HG03064 (cell line): ENCODE data around the gene SWAP70.
"Not testable (repeated sequence)": the region's sequence is repeated elsewhere in the genome, so short reads cannot be mapped to it uniquely, and the experiment has no call there.

Source experiments
- ATAC-seq: cut with Tn5 transposase; IDR thresholded peaks from one replicate; pipeline ENCODE4 v1.9.1; 2021; ENCODE audit warnings: low read depth; ENCODE audit not compliant: unreplicated experiment

The SWAP70 gene

DNA sequence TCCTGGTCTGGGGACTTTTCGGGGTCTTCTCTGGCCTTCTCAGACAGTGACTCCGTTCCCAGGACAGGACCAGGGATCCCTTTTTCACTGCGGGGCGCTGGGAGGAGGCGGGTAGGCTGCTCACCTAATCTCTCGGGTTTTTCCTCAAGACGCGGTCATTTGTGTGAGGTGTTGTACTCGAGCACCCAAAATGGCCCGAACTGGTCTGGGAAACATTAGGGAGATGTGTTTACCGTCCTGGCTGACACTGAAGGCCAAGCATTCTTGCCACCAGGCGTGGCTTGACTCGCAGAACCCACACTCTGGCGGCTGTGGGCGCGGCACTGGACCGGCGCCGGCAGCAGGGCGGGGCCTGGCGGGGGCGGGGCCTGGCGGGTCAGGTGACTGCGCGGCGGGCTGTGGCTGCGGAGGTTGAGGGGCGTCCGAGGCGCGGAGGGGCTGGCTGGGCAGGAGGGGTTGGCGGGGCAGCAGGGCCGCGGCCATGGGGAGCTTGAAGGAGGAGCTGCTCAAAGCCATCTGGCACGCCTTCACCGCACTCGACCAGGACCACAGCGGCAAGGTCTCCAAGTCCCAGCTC, at the start of gene SWAP70:
TSS of gene SWAP70 (plus strand) at position 379 of the 577 bp plus-strand sequence. CDS start at position 482, 103 bp downstream.
- peak; percentile 86 for ATAC-seq

DNA sequence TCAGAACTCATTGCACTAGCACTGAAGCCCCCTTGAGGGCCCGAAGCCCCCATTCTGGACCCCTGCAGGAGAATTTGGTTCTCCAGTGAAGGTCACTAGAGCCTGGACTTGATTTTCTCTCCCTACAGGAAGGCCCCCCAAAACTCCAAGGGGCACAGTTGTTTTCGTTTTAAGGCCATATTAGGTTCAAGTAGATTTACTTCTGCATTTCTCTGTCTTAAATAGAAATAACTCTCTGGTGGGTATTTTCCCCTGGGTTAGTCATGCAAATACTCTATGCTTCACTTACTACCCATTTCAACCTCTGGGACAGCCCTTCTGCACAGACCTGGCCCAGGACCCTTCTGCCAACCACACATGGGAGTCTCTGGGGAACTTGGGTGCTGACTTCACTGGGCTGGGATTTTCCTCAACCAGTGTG, 48.8 kb upstream of the SWAP70 start:
- peak; percentile 52 for ATAC-seq

DNA sequence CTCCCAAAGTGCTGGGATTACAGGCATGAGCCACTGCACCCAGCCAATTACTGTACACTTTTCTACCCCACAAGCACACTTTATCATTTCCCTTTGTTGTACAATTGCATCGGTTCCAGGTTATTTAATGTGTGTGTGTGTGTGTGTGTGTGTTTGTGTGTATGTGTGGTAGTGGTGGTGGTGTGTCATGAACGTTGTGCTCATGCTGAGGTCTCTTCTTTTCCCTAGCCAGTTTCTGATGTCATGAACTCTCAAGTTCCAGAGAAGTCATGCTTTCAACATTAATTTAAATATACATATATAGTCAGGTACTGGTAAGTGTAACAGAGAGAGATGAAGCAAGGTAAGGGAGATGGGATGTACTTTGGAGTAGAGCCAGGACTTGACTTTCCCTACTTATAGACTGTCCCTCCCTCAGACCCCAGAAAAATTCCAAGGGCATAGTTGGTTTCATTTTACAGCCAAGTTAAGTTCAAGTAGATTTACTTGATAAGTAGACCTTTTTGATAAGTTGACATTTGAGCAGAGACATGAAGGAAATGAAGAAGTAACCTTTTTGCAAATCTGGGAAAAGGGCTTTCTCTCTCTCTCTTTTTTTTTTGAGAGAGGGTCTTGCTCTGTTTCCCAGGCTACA, 47.7 kb upstream of the SWAP70 start:
- ATAC-seq = no peak

DNA sequence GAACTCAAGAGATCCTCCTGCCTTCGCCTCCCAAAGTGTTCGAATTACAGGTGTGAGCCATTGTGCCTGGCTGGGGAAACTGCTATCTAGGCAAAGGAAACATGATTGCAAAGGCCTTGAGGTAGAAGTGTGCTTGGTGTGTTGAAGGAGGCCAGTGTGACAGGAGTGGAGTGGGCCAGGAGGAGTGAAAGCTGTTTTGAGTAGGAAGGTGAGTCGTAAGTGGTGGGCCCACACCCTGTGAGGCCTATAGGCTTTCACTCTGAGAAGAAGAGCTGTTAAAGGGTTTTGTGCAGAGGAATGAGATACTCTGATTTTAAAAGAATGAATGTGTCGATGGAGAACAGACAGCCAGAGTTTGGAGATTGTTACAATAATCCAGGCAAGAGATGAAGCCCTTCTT, 47.0 kb upstream of the SWAP70 start:
- ATAC-seq = no peak

DNA sequence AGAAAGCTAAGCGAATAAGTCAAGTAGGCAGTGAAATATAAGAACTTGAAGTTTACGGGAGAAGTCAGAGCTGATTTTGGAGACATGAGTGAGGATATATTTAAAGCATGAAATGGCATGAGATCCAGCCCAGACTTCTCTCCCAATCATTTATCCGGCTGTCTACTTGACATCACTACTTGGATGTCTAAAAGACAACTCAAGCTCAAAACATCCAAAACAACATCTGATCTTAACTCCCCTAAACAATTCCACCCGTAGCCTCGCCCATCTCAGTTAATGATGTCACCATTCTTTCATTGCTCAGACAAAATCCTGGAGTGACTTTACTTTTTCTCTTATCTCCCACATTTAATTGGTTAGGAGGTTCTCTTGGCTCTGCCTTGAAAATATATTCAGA, 45.9 kb upstream of the SWAP70 start:
- no peak for ATAC-seq

DNA sequence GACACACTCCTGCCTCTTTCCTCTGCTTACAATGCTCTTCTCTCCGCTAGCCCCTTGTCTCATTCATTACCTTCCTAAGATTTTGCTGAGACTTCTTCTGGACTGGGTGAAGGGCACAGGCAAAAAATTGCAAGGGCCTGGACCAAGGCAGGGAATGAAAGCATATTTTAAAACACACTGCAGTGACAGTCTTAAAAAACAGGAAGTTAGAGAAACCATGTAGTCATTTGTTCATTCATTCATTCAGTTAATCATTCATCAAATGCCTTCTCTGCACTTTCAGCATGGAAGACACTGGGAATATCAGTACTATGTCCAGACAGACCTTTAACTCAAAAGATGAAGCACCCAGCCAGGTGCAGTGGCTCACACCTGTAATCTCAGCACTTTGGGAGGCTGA, 44.9 kb upstream of the SWAP70 start:
- no peak for ATAC-seq

DNA sequence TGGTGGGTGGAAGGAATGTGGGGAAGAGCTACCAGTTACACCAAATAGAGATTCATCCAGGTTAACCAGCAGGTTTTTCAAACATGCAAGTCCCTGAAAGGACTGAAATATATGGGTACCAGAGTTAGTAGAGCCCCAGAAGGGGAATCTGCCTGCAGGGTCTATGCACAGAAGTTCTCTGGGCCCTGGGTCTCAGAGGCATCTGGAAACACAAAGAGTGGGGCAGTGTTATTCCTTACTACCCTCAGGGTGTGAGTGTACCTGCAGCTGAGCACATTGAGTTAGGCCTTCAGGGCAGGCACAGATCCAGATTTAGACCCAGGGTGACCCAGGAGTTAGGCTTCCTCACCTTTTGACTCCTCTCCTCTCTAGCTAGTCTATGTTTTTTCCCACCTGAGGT, 43.9 kb upstream of the SWAP70 start:
- ATAC-seq = no peak

DNA sequence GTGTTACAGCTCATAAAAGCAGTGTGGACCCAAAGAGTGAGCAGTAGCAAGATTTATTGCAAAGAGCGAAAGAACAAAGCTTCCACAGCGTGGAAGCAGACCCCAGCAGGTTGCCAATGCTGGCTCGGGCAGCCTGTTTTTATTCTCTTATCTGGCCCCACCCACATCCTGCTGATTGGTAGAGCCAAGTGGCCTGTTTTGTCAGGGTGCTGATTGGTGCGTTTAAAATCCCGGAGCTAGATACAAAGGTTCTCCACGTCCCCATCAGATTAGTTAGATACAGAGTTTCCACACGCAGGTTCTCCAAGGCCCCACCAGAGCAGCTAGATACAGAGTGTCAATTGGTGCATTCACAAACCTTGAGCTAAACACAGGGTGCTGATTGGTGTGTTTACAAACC, 41.5 kb upstream of the SWAP70 start:
- not testable (repeated sequence) for ATAC-seq

DNA sequence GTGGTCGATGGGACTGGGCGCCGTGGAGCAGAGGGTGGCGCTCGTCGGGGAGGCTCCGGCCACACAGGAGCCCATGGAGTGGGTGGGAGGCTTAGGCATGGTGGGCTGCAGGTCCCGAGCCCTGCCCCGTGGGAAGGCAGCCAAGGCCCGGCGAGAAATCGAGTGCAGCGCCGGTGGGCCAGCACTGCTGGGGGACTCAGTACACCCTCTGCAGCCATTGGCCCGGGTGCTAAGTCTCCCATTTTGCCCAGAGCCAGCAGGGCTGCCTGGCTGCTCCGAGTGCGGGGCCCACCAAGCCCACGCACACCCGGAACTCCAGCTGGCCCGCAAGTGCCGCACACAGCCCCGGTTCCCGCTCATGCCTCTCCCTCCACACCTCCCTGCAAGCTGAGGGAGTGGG, 40.8 kb upstream of the SWAP70 start:
- not testable (repeated sequence) for ATAC-seq

DNA sequence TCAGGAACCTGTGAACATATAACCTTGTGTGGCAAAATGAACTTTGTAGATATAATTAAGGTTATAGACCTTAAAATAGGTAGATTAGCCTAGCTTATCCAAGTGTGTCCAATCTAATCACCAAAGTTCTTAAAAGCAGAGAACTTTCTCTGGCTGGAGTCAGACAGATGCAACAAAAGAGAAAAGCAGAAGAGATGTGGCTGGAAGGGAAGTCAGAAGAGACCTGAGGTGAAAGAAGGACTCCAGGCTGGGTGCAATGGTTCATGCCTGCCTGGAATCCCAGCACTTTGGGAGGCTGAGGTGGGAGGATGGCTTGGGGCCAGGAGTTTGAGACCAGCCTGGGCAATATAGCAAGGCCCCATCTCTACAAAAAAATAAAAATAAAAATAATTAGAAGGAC, 39.4 kb upstream of the SWAP70 start:
- no peak for ATAC-seq

DNA sequence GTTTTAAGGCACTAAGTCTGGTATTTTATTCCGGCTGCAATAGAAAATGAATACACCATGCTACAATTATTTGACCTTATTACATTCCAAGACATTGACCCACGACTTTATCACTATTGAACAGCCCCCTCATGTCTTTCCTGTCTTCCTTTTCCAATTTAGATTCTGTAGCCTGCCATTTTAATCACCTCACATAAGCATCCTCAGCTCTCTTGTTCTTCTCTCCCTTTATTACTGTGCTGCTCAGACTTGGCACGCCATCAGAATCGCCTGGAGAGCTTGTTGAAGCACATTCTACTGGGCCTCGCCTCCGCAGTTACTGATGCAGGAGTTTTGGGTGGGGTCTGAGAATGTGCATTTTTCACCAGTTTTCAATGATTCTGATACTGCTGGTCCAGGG, 38.7 kb upstream of the SWAP70 start:
- ATAC-seq = no peak

DNA sequence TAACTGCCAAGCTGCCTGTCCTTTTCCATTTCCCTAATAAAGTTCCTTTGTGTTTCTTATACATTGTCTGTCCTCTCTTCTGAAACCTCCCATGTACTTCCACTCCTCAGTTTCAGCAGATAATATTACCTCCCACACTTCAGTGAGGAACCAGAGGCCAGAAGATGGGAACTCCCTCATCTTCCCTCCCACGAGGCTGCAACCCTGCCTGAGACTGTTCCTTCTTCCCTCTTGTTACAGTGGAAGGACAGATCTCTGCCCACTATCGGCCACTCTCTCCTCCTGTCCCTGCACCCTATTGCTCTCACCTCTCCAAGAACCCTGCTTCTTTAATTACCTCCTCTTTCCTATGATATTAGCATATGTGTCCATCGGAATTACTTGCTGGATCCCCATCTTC, 38.1 kb upstream of the SWAP70 start:
- ATAC-seq = no peak

DNA sequence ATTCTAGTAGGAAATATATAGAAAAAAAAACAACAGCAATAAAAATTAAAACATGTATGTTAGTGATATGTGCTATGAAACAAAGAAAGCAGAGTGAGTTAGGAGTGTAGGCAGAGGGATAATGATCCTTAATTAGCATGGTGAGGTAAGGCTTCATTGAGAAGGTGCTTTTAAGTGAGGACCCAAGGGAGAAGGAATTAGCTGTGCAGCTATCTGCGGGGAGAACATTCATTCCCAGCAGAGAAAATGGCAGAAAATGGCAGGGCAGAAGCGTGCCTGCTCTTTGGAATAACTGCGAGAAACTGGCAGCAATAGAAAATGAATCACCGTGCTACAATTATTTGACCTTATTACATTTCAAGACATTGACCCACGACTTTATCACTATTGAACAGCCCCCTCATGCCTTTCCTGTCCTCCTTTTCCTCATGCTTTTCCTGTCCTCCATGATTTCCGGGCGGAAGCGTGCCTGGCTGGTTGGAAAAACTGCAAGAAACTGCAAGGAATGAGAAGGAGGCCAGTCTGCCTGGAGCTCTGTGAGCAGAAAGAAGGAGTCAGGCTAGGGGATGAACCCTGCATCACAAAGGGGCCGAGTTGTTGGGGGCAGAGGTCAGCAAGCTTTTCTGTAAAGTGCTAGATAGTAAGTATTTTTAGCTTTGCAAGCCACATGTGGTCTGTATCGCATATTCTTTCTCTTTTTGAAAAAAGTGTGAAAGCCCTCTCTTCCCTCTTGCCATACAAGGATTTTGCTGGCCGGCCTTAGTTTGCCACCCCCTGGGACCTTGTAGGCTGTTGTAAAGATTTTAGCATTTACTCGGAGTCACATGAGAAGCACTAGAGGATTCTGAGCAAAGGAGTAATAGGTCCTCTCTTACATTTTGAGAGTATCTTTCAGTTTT, 37.1 kb upstream of the SWAP70 start:
- ATAC-seq = no peak

DNA sequence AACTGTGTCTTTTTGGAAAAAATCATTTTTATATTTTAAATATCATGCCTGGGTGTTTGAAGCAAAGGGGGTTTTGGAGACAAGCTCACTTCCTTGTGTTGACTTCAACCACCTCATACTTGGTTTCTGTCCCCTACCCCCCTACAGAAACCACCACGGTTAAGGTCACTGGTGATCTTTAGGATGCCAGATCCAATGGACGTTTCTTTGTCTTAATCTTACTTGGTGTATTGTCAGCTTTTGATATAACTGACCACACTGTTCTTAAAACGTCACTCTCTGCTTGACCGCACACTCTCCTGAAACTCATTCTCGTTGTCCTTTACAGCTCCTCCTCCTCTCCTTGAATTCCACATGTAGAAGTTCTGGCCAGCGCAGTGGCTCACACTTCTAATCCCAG, 34.8 kb upstream of the SWAP70 start:
- ATAC-seq = no peak

DNA sequence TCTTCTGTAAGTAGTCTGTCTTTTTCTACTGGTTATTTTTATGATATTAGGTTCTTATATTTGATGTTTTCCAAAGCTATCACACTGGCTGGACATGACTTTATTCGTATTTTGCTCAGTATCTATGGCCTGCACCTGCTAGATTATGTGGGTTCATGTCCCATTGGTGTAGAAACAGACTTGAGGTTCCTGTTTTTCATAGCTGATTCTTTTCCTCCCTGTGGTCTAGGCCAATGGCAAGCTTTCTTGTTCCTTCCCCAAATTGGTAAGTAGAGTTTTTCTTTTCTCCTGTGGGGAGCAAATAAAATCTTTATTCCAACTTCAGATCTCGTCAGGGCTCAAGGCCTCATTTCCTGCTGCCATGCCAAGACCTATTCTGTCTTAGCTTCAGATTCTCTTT, 30.2 kb upstream of the SWAP70 start:
- no peak for ATAC-seq

DNA sequence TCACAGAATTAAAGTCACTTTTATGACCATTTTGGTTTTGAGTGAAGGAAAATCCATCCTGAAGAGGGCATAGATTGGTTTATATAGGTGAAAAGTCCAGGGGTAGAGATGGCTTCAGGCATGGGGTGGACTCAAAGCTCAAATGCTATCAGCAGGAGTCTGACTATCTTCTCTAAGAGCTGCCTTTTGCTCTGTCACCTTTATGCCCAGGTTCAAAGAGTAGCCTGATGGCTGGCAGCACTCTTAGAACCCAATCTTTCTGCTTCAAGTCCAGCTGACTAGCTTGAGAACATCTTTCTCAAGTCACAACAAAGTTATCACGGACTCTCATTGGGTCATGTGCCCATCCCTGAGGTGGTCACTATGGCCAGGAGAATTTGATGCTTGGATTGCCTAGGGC, 27.2 kb upstream of the SWAP70 start:
- no peak for ATAC-seq

DNA sequence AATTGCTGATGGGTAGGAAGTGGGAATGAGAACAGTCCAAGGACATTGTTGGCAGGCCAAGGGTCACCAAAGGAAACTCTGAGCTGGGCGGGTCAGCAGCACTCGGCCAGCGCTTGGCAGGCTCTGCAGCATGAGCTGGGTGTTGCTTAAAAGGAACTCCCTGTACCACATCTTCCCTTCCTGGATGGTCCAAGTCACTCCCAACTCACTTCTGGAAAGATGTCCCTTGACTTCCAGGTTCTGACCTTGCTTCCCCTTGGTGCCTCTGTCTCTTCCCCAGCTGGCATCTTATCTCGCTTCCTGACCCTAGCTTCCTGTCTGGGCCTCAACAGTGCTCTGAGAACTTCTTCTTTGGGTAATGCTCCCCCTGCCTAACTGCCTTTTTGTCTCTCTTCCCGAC, 24.8 kb upstream of the SWAP70 start:
- no peak for ATAC-seq

DNA sequence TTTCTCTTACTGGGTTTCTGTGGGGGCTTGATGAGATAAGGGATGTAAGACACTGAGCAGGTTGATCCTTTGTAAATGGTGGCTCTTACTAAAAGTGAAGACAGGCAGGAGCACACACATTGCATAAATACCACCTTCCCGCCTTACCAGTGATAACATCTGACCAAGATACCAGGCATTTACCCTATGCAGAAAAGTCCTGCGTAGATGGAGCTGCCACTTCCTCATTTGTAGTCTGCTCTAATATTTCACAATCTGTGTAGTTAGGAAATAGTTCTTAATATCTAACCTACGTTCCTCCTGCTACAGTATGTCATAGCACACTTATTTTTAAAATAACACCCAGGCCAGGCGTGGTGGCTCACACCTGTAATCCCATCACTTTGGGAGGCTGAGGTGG, 23.9 kb upstream of the SWAP70 start:
- no peak for ATAC-seq

DNA sequence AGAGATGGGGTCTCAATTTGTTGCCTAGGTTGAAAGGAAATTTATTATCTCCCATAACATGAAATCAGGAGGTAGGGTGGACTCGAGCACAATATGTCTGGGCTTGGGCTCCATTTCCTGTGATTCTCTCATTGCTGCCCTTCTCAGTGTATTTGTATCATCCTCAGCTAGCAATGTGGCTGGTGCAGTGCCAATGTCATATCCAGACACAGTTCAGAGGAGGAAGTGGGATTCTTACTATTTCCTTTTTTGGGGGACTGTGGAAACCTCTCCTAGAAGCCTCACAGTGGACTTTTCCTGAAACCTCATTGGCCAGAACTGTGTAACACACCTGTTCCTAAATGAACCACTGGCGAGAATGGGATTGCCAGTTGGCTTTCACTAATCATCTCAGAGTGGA, 21.0 kb upstream of the SWAP70 start:
- ATAC-seq = no peak

DNA sequence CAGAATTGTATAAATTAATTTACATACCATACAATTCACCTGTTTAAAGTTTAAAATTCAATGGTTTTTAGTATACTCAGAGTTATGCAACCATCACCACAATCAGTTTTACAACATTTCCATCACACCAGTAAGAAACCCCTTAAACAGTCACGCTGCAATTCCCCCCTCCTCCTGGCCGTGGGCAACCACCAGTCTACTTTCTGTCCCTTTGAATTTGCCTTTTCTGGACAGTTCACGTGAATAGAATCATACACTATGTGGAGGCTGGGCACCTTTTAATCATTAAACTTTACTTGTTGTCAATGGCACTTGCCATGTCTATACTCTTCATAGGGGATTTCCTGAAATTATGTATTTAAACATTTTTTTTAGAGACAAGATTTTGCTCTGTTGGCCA, 20.1 kb upstream of the SWAP70 start:
- ATAC-seq = peak; percentile 68

DNA sequence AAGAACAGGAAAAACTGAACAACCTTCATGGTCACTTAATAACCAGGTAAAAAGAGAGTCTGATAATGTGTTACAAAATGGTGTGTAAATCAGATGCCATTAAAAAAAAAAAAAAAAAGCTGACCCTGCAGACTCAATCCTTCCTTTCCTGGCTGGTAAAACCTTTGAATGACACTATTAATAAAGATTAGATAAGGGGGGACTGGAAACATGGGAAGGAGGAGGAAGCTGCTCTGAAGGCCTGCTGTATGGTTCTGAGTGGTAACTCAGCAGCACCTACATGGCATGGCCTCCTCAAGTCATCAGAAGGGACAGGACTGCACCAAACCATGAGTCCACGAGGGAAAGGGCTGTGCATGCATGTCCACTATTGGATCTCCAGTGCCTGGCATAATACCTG, 18.0 kb upstream of the SWAP70 start:
- no peak for ATAC-seq

DNA sequence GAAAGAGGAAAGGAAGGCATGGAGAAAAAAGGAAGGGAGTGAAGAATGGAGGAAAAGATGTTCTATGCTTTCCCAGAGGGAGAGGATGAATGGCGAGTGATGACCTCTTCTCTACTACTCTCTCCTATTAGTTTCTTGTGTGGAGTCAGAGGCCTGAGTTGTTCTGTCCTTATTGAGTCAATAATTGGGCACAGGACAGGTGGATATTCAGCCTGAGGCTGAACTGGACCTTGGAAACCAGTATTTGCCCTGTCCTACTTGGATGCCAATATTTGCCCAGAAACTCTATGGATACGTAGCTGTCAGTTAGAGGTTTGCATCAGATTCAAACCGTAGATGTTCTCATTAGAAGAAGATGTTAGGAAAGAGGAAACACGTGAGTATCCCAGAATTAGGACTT, 17.6 kb upstream of the SWAP70 start:
- ATAC-seq = no peak
